ENCODE measurements around the gene C12orf60. TPM values are rescaled to one million over a fixed set of nuclear protein-coding genes. Genes with fewer than 3 reads are reported as not detected.

The C12orf60 gene
- total RNA-seq, 1 experiment from 2014 or later, result 0.54 TPM

DNA sequence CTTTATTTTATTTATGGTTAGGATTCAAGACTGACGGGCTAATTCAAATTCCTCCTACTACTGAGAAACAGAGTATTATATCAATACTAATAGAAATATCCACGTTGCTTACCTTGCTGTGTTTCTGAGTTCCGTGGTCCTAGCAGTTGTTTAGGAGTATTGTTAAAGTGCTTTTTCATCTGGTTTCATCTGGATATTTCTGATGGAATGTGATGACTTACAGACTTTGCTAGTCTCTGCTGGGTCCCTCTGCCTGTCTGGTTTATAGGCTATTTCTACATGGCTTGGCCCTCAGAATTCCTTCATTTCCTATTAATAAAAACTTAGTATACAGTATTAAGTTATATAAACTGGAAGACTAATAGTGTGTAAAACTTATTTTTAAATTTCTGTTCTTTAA lies 10.5 kb downstream of the C12orf60 start, which contains the start of gene SMCO3:
SMCO3 (minus strand) TSS at position 169 of the 400 bp plus-strand sequence. CDS start 7,502 bp downstream, outside the sequence.
- no peaks in the 10 kb centered on the region for H3K27me3 ChIP-seq (ENCODE audit: control insufficient read depth, insufficient read depth, low read length)
- H3K4me3 ChIP-seq (ENCODE audit: low read depth in 2 of 2, low read length in 2 of 2), result no peak within 1 kb of the TSS
- BruUV-seq (replicated peaks), result no TSS peak
- intact Hi-C loops (cut with micrococcal nuclease; ENCODE audit: unreplicated experiment) (no loop called here), in situ Hi-C loops (cut with HindIII; ENCODE audit: low pct_unique_long_range_greater_than_20kb, low sequenced_read_pairs) (no loop called here)
- ATAC-seq, result no peak
- ChIA-PET POLR2A (no interaction called here), CTCF (no interaction called here)
- no peaks in the 10 kb centered on the region for H3K4me1 ChIP-seq (ENCODE audit: control insufficient read depth, insufficient read depth, low read length)
- H3K27ac ChIP-seq (ENCODE audit: low read length), result no peak within 1 kb of the TSS
- DNase-seq (ENCODE audit: low read depth, low spot score), result no peak
- TF ChIP-seq POLR2AphosphoS5 (IDR thresholded peaks at IDR 0.05; ENCODE audit: low read depth, low read length) (no peak), TCF7L2 (IDR thresholded peaks at IDR 0.05; ENCODE audit: low read depth, low read length) (no peak), SIN3A (IDR thresholded peaks at IDR 0.05; ENCODE audit: borderline replicate concordance, insufficient read depth, low read depth, low read length) (no peak)
- TF ChIP-seq, protein P1, sequence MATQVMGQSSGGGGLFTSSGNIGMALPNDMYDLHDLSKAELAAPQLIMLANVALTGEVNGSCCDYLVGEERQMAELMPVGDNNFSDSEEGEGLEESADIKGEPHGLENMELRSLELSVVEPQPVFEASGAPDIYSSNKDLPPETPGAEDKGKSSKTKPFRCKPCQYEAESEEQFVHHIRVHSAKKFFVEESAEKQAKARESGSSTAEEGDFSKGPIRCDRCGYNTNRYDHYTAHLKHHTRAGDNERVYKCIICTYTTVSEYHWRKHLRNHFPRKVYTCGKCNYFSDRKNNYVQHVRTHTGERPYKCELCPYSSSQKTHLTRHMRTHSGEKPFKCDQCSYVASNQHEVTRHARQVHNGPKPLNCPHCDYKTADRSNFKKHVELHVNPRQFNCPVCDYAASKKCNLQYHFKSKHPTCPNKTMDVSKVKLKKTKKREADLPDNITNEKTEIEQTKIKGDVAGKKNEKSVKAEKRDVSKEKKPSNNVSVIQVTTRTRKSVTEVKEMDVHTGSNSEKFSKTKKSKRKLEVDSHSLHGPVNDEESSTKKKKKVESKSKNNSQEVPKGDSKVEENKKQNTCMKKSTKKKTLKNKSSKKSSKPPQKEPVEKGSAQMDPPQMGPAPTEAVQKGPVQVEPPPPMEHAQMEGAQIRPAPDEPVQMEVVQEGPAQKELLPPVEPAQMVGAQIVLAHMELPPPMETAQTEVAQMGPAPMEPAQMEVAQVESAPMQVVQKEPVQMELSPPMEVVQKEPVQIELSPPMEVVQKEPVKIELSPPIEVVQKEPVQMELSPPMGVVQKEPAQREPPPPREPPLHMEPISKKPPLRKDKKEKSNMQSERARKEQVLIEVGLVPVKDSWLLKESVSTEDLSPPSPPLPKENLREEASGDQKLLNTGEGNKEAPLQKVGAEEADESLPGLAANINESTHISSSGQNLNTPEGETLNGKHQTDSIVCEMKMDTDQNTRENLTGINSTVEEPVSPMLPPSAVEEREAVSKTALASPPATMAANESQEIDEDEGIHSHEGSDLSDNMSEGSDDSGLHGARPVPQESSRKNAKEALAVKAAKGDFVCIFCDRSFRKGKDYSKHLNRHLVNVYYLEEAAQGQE (IDR thresholded peaks at IDR 0.05; ENCODE audit: insufficient read depth in 1 of 2, low read depth in 2 of 2, low read length in 1 of 2), result no peak
- TF ChIP-seq, protein P2, sequence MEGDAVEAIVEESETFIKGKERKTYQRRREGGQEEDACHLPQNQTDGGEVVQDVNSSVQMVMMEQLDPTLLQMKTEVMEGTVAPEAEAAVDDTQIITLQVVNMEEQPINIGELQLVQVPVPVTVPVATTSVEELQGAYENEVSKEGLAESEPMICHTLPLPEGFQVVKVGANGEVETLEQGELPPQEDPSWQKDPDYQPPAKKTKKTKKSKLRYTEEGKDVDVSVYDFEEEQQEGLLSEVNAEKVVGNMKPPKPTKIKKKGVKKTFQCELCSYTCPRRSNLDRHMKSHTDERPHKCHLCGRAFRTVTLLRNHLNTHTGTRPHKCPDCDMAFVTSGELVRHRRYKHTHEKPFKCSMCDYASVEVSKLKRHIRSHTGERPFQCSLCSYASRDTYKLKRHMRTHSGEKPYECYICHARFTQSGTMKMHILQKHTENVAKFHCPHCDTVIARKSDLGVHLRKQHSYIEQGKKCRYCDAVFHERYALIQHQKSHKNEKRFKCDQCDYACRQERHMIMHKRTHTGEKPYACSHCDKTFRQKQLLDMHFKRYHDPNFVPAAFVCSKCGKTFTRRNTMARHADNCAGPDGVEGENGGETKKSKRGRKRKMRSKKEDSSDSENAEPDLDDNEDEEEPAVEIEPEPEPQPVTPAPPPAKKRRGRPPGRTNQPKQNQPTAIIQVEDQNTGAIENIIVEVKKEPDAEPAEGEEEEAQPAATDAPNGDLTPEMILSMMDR (IDR thresholded peaks at IDR 0.05), result no peak
- H3K9me3 ChIP-seq (ENCODE audit: control insufficient read depth, insufficient read depth, low read depth, low read length), result no peaks in the 10 kb centered on the region
- no peaks in the 10 kb centered on the region for H3K36me3 ChIP-seq (ENCODE audit: control insufficient read depth, insufficient read depth, low read length)

DNA sequence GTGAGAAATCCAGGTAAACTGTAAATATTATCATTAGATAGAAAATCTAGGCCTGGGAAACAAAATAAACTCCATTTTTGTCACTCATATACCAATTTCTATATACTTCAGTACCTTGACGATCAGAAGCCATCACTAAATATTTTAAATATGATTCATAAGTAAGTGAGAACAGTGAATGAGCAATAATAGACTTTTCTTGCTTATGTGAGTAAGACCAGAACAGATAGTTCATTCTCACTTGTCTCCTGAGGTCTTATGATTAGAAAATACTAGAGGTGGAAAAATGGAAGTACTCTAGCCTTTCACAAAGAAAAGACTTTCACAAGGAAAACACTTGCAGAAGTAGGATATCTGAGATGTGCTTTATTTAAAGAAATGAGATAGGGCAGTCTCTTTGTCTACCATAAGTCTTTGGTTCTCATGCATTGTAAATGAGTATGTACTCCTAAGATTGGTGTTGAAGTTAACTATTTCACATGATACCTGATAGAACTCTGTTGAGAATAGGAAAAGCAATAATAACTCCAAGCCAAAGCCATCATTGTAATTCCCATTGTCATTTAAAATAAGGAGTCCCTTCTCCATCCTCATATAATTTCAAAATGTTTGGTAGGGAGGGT lies 20.7 kb downstream of the C12orf60 start:
- CTCF ChIA-PET, result no interaction called here

More for the DNA sequence above, 20.7 kb downstream of the C12orf60 start:
- POLR2A ChIA-PET, result no interaction called here
- no peaks in the 10 kb centered on the region for H3K27me3 ChIP-seq (ENCODE audit: control insufficient read depth, insufficient read depth, low read length)
- no peaks in the 10 kb centered on the region for H3K4me1 ChIP-seq (ENCODE audit: control insufficient read depth, insufficient read depth, low read length)
- no peak overlapping the region for H3K4me3 ChIP-seq (ENCODE audit: low read depth in 2 of 2, low read length in 2 of 2)
- no TSS peak for BruUV-seq (replicated peaks)
- intact Hi-C loops (cut with micrococcal nuclease; ENCODE audit: unreplicated experiment) (no loop called here), in situ Hi-C loops (cut with HindIII; ENCODE audit: low pct_unique_long_range_greater_than_20kb, low sequenced_read_pairs) (no loop called here)
- H3K9me3 ChIP-seq (ENCODE audit: control insufficient read depth, insufficient read depth, low read depth, low read length), result no peaks in the 10 kb centered on the region
- no peak overlapping the region for H3K27ac ChIP-seq (ENCODE audit: low read length)
- no peak for DNase-seq (ENCODE audit: low read depth, low spot score)
- TF ChIP-seq POLR2AphosphoS5 (IDR thresholded peaks at IDR 0.05; ENCODE audit: low read depth, low read length) (no peak), SIN3A (IDR thresholded peaks at IDR 0.05; ENCODE audit: borderline replicate concordance, insufficient read depth, low read depth, low read length) (no peak), TCF7L2 (IDR thresholded peaks at IDR 0.05; ENCODE audit: low read depth, low read length) (no peak)
- TF ChIP-seq, protein P2 (IDR thresholded peaks at IDR 0.05), result no peak
- TF ChIP-seq, protein P1 (IDR thresholded peaks at IDR 0.05; ENCODE audit: insufficient read depth in 1 of 2, low read depth in 2 of 2, low read length in 1 of 2), result no peak
- no peak for ATAC-seq
- no peaks in the 10 kb centered on the region for H3K36me3 ChIP-seq (ENCODE audit: control insufficient read depth, insufficient read depth, low read length)

Data from Panc1 (cell line).